HG03439 (cell line): Measurements from ENCODE around the gene PCDHB15.
"Not testable (repeated sequence)": the region's sequence is repeated elsewhere in the genome, so short reads cannot be mapped to it uniquely, and the experiment has no call there.

Experiments
- ATAC-seq: cut with Tn5 transposase; IDR thresholded peaks from one replicate; pipeline ENCODE4 v1.9.1; 2021; ENCODE audit warnings: mild to moderate bottlenecking, moderate library complexity; ENCODE audit not compliant: unreplicated experiment

Gene PCDHB15

GRCh38 chr5:141245250-141245717 lies at the start of gene PCDHB15:
PCDHB15 (plus strand) TSS chr5:141245395; CDS start chr5:141245579, 184 bp downstream.
- no peak for ATAC-seq

GRCh38 chr5:141196363-141196762 lies 48.8 kb upstream of the PCDHB15 start:
- ATAC-seq = no peak

- ATAC-seq = no peak
Observed at GRCh38 chr5:141199359-141200235, 45.6 kb upstream of the PCDHB15 start, which contains the start of gene PCDHB11. PCDHB11 (plus strand) TSS chr5:141199627; CDS start chr5:141199775, 148 bp downstream.

GRCh38 chr5:141201126-141201525 lies 44.1 kb upstream of the PCDHB15 start:
- ATAC-seq = not testable (repeated sequence)

- ATAC-seq = not testable (repeated sequence)
Observed at GRCh38 chr5:141201646-141202045, 43.5 kb upstream of the PCDHB15 start.

GRCh38 chr5:141208478-141208877 lies 36.7 kb upstream of the PCDHB15 start, which contains the start of gene PCDHB12:
PCDHB12 (plus strand) TSS chr5:141208719; CDS start chr5:141208908, 189 bp downstream.
- ATAC-seq = no peak

- ATAC-seq = not testable (repeated sequence)
Observed at GRCh38 chr5:141210281-141210680, 34.9 kb upstream of the PCDHB15 start.

GRCh38 chr5:141210849-141211248 lies 34.3 kb upstream of the PCDHB15 start:
- not testable (repeated sequence) for ATAC-seq

GRCh38 chr5:141213656-141214339 lies 31.4 kb upstream of the PCDHB15 start, which contains the start of gene PCDHB13:
PCDHB13 (plus strand) TSS chr5:141213919; CDS start chr5:141214124, 205 bp downstream.
- not testable (repeated sequence) for ATAC-seq

- ATAC-seq = not testable (repeated sequence)
Observed at GRCh38 chr5:141214583-141214982, 30.6 kb upstream of the PCDHB15 start.

- not testable (repeated sequence) for ATAC-seq
Observed at GRCh38 chr5:141215504-141215903, 29.7 kb upstream of the PCDHB15 start.

GRCh38 chr5:141216035-141216434 lies 29.2 kb upstream of the PCDHB15 start:
- ATAC-seq = not testable (repeated sequence)

GRCh38 chr5:141223112-141223783 lies 21.9 kb upstream of the PCDHB15 start, which contains the start of gene PCDHB14:
PCDHB14 (plus strand) TSS chr5:141223343; CDS start chr5:141223506, 163 bp downstream.
- ATAC-seq = no peak

- ATAC-seq = not testable (repeated sequence)
Observed at GRCh38 chr5:141224844-141225243, 20.4 kb upstream of the PCDHB15 start.

GRCh38 chr5:141225421-141225820 lies 19.8 kb upstream of the PCDHB15 start:
- not testable (repeated sequence) for ATAC-seq

- no peak for ATAC-seq
Observed at GRCh38 chr5:141234109-141234667, 11.0 kb upstream of the PCDHB15 start.

GRCh38 chr5:141235922-141236321 lies 9.3 kb upstream of the PCDHB15 start:
- ATAC-seq = not testable (repeated sequence)

GRCh38 chr5:141236516-141237313 lies 8.5 kb upstream of the PCDHB15 start:
- ATAC-seq = no peak

- no peak for ATAC-seq
Observed at GRCh38 chr5:141241496-141241895, 3.7 kb upstream of the PCDHB15 start.
